Ovary (tissue), 9 donors: ENCODE measurements around the gene TRAPPC8. TPM values are rescaled to one million over a fixed set of nuclear protein-coding genes. Genes with fewer than 3 reads are reported as not detected.

Experiments
- DNase-seq, 5 donors: peaks; one replicate each; pipeline ENCODE4 v3.0.0-alpha.2; 2019 to 2020
- H3K27ac ChIP-seq, 2 donors: fragments of 200-600 bp; one replicate each; pipeline versions ENCODE4 v1.5.1 to v1.8.0; 2019 to 2022
- H3K27me3 ChIP-seq: fragments of 200-600 bp; one replicate; pipeline ENCODE4 v1.8.0; 2022
- H3K36me3 ChIP-seq: fragments of 200-600 bp; sonication (generic); one replicate; pipeline ENCODE4 v1.5.1; 2019
- H3K4me1 ChIP-seq: one replicate; pipeline ENCODE4 v1.8.1; 2013; ENCODE audit warnings: mild to moderate bottlenecking, moderate library complexity; ENCODE audit not compliant: insufficient read depth
- H3K4me3 ChIP-seq: fragments of 200-600 bp; sonication (generic); one replicate; pipeline ENCODE4 v1.5.1; 2017
- H3K9me3 ChIP-seq, 2 donors: fragments of 200-600 bp in 1 of 2; sonication (generic) in 1 of 2; one replicate each; pipeline versions ENCODE4 v1.5.1 to v1.8.1; 2013 to 2019; ENCODE audit warnings: mild to moderate bottlenecking in 1 of 2, moderate library complexity in 1 of 2
- CTCF ChIP-seq, 3 donors: fragments of 450-650 bp in 2 of 3; fragments of 200-600 bp in 1 of 3; IDR thresholded peaks; one replicate each; pipeline versions ENCODE4 v1.5.1 to v1.8.0; 2016 to 2022; ENCODE audit warnings: antibody characterized with exemption in 3 of 3, mild to moderate bottlenecking in 1 of 3
- EP300 ChIP-seq: sonication (generic); formaldehyde crosslinking; IDR thresholded peaks from one replicate; pipeline ENCODE4 v1.6.1; 2017; ENCODE audit warnings: antibody characterized with exemption
- POLR2A ChIP-seq: fragments of 450-650 bp; IDR thresholded peaks from one replicate; pipeline ENCODE4 v1.6.1; 2017; ENCODE audit warnings: antibody characterized with exemption, mild to moderate bottlenecking, moderate library complexity
- WGBS, 3 donors: extraction: QIAGEN DNeasy Blood & Tissue Kit in 1 of 3; methylation state at CpG; one replicate each; pipeline versions ENCODE4 v1.1.5 to v1.1.7; 2013 to 2017; 5-methylcytosine and 5-hydroxymethylcytosine counted together
- intact Hi-C, 4 donors: fragments of 100-400 bp; cut with DNase I; formaldehyde crosslinking; loops; one replicate each; pipeline versions ENCODE4 v1.11.0 to v1.15.1; 2022 to 2023
- polyA plus RNA-seq, 2 donors: library from polyadenylated mRNA; stranded (reverse); fragments of 200-250 nt in 1 of 2; fragments of 350-450 nt in 1 of 2; fragmentation: Illumina TruSeq in 1 of 2; extraction: RNeasy Lipid Tissue Mini Kit (QIAGEN cat#74804) in 1 of 2; gene quantifications; one replicate each; pipeline ENCODE4 v1.2.3, GENCODE V29; 2013 to 2014
- total RNA-seq, 7 donors: library from RNA; depleted of rRNA in 2 of 7; stranded (reverse); fragments of >200 nt in 2 of 7; fragmentation: NEBNext Ultra II Directional in 3 of 7; extraction: Animal tissue kit (Norgen Biotek cat#: 25700) in 3 of 7; gene quantifications; one replicate each; pipeline versions ENCODE4 v1.1.0 to v1.2.4, GENCODE V29; 2016 to 2023
- donor health status: DM: no; HTN: no; CAD: no; lungs with moderate emphysema.
- donor health status: DM: no; HTN: no; CAD: no.
- donor health status: Bipolar disorder and iron deficiency.
- donor health status: DM: yes; HTN: yes; CAD: no.
- donor health status: DM: no; HTN: no; CAD: no.
- donor health status: DM: yes; HTN: yes; CAD: no.

The TRAPPC8 gene
- total and polyA plus RNA-seq, 9 donors, result 15.5 to 47.1 (median 31.1) TPM

- Histone ChIP-seq H3K4me3 (no peak overlapping the region), H3K9me3 (no peaks in the 10 kb centered on the region), H3K4me1 (peaks cover 7% of the 10 kb centered on the region), H3K27me3 (no peaks in the 10 kb centered on the region), H3K27ac (no peak overlapping the region), H3K36me3 (no peaks in the 10 kb centered on the region)
- WGBS, 3 donors, result 44 to 60% (median 48%) methylated on average over 3 of the region's 3 CpGs
- no peak for DNase-seq
- no peak for TF ChIP-seq CTCF (IDR thresholded peaks at IDR 0.05)
- TF ChIP-seq POLR2A, result no peak
- no peak for TF ChIP-seq EP300
- intact Hi-C loops, result no loop called here
These were observed 117.2 kb downstream of the TRAPPC8 start for GRCh38 chr18:31825772-31826171.

DNA sequence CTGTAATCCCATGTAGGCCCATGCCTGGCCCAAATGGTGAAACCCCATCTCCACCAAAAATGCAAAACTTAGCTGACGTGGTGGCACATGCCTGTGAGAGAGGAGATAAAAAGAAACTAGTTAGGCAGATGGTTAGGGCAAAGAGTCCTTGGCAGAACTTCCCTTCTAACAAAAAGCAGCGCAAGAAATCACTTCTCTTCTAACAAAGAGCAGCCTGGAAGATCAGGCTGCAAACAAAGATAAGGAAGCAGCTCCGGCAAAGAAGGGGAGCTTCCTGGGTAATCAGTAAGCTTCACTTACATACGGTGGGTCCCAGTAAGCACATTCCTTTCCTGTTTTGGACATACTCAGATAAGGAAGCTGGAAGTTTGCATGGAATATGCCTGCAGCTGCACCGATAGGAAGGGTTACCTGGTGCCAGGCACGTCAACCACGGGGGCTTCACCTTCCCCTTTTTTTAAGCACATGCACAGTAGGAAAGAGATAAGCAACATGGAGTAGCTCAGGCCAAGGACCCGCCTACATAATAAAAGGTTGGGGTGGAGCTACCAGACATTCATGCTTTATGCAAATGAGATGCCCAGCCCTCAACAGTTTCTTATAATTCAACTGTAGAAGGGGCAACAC, 121.3 kb downstream of the TRAPPC8 start:
- Histone ChIP-seq H3K36me3 (no peaks in the 10 kb centered on the region), H3K4me3 (no peak overlapping the region), H3K27me3 (no peaks in the 10 kb centered on the region), H3K9me3 (no peaks in the 10 kb centered on the region), H3K27ac (no peak overlapping the region), H3K4me1 (peaks cover 7% of the 10 kb centered on the region)
- TF ChIP-seq EP300 (no peak), POLR2A (no peak), CTCF (IDR thresholded peaks at IDR 0.05) (no peak)
- intact Hi-C loops, result loop anchor here in 1 of 4 donors (5.0 kb wide), 1 partner anchor 264 kb away; no protein-coding TSS in a partner anchor
- 6 to 25% (median 11%) methylated on average over 8 of the region's 8 CpGs for WGBS, 3 donors
- DNase-seq, result no peak

DNA sequence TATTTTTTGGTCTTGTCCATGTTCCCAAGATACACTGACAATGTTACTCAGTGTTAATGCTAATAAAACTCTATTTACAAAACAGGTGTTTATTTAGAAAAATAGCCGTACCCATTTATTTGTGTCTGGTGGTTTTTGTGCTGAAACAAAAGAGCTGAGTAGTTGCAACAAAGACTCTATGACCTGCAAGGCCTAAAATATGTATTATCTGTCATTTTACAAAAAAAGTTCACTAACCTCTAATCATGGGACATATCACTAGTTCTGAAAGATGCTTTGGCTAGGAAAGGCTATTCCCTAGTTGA, 123.1 kb downstream of the TRAPPC8 start:
- intact Hi-C loops, result loop anchor here in 1 of 4 donors (5.0 kb wide), 1 partner anchor 263 kb away; no protein-coding TSS in a partner anchor
- H3K27me3 ChIP-seq, result no peaks in the 10 kb centered on the region
- no peak overlapping the region for H3K4me3 ChIP-seq
- peaks cover 7% of the 10 kb centered on the region for H3K4me1 ChIP-seq
- no peak for DNase-seq
- 81 to 95% (median 94%) methylated on average over 1 of the region's 1 CpG for WGBS, 3 donors
- TF ChIP-seq POLR2A, result no peak
- TF ChIP-seq CTCF (IDR thresholded peaks at IDR 0.05), result no peak
- TF ChIP-seq EP300, result no peak
- no peak overlapping the region for H3K27ac ChIP-seq
- no peaks in the 10 kb centered on the region for H3K9me3 ChIP-seq
- H3K36me3 ChIP-seq, result no peaks in the 10 kb centered on the region

GRCh38 chr18:31819106-31819924, 123.6 kb downstream of the TRAPPC8 start:
- Histone ChIP-seq H3K27me3 (no peaks in the 10 kb centered on the region), H3K4me1 (peaks cover 7% of the 10 kb centered on the region), H3K36me3 (no peaks in the 10 kb centered on the region), H3K9me3 (no peaks in the 10 kb centered on the region), H3K4me3 (no peak overlapping the region), H3K27ac (no peak overlapping the region)
- intact Hi-C loops, result no loop called here
- TF ChIP-seq EP300 (no peak), POLR2A (no peak), CTCF (IDR thresholded peaks at IDR 0.05) (no peak)
- 74 to 78% (median 77%) methylated on average over 11 of the region's 11 CpGs for WGBS, 3 donors
- no peak for DNase-seq
